Duodenal mucosa (tissue), 2 donors: ENCODE results near the gene SLC6A19.

Experiments
- H3K27ac ChIP-seq: one replicate; pipeline ENCODE4 v1.7.0; 2013; ENCODE audit warnings: low read depth, low read length
- H3K27me3 ChIP-seq, 2 donors: one replicate each; pipeline ENCODE4 v1.7.0; 2013; ENCODE audit warnings: low read length in 2 of 2, control low read depth in 1 of 2; ENCODE audit not compliant: insufficient read depth in 2 of 2, control insufficient read depth in 1 of 2
- H3K36me3 ChIP-seq, 2 donors: one replicate each; pipeline ENCODE4 v1.7.0; 2013; ENCODE audit warnings: low read length in 2 of 2, control low read depth in 1 of 2; ENCODE audit not compliant: insufficient read depth in 2 of 2, control insufficient read depth in 1 of 2
- H3K4me1 ChIP-seq, 2 donors: one replicate each; pipeline ENCODE4 v1.7.0; 2013; ENCODE audit warnings: low read length in 2 of 2, control low read depth in 1 of 2; ENCODE audit not compliant: insufficient read depth in 2 of 2, control insufficient read depth in 1 of 2
- H3K4me3 ChIP-seq, 2 donors: one replicate each; pipeline ENCODE4 v1.7.0; 2013; ENCODE audit warnings: low read length in 2 of 2, low read depth in 1 of 2
- H3K9ac ChIP-seq, 2 donors: one replicate each; pipeline ENCODE4 v1.7.0; 2013; ENCODE audit warnings: low read length in 2 of 2, low read depth in 1 of 2
- H3K9me3 ChIP-seq, 2 donors: one replicate each; pipeline ENCODE4 v1.7.0; 2013; ENCODE audit warnings: low read length in 2 of 2, control low read depth in 1 of 2; ENCODE audit not compliant: control insufficient read depth in 1 of 2

The SLC6A19 gene

GRCh38 chr5:1246711-1247431 lies 45.5 kb downstream of the SLC6A19 start:
- H3K36me3 ChIP-seq, result no peaks in the 10 kb centered on the region
- H3K4me3 ChIP-seq, result no peak overlapping the region
- H3K27ac ChIP-seq, result no peak overlapping the region
- H3K9ac ChIP-seq, result no peak overlapping the region
- H3K9me3 ChIP-seq, result no peaks in the 10 kb centered on the region
- peaks cover 7 to 16% of the 10 kb centered on the region in 2 donors for H3K4me1 ChIP-seq
- peaks cover 6 to 11% of the 10 kb centered on the region in 2 donors for H3K27me3 ChIP-seq

GRCh38 chr5:1247811-1248210 lies 46.4 kb downstream of the SLC6A19 start:
- H3K27me3 ChIP-seq, result peaks cover 6 to 11% of the 10 kb centered on the region in 2 donors

GRCh38 chr5:1249366-1250280 lies 48.2 kb downstream of the SLC6A19 start:
- Histone ChIP-seq H3K9ac (no peak overlapping the region), H3K36me3 (no peaks in the 10 kb centered on the region), H3K27ac (no peak overlapping the region), H3K9me3 (no peaks in the 10 kb centered on the region), H3K4me3 (no peak overlapping the region), H3K27me3 (peaks cover 6 to 11% of the 10 kb centered on the region in 2 donors), H3K4me1 (peaks cover 7 to 18% of the 10 kb centered on the region in 2 donors)

More at GRCh38 chr5:1247811-1248210, 46.4 kb downstream of the SLC6A19 start:
- Histone ChIP-seq H3K36me3 (no peaks in the 10 kb centered on the region), H3K4me3 (no peak overlapping the region), H3K9me3 (no peaks in the 10 kb centered on the region), H3K27ac (no peak overlapping the region), H3K4me1 (peaks cover 7 to 18% of the 10 kb centered on the region in 2 donors), H3K9ac (no peak overlapping the region)

- H3K4me1 ChIP-seq, result peaks cover 7 to 18% of the 10 kb centered on the region in 2 donors
- H3K4me3 ChIP-seq, result no peak overlapping the region
- H3K9me3 ChIP-seq, result no peaks in the 10 kb centered on the region
- H3K27ac ChIP-seq, result no peak overlapping the region
- no peak overlapping the region for H3K9ac ChIP-seq
- H3K27me3 ChIP-seq, result peaks cover 0 to 3% of the 10 kb centered on the region in 2 donors
- H3K36me3 ChIP-seq, result no peaks in the 10 kb centered on the region
Observed at GRCh38 chr5:1251678-1252580, 50.5 kb downstream of the SLC6A19 start.

GRCh38 chr5:1252681-1253080 lies 51.3 kb downstream of the SLC6A19 start:
- no peaks in the 10 kb centered on the region for H3K9me3 ChIP-seq
- no peak overlapping the region for H3K9ac ChIP-seq
- no peaks in the 10 kb centered on the region for H3K36me3 ChIP-seq
- H3K4me3 ChIP-seq, result no peak overlapping the region
- no peaks in the 10 kb centered on the region for H3K27me3 ChIP-seq
- H3K4me1 ChIP-seq, result peaks cover 7 to 18% of the 10 kb centered on the region in 2 donors
- H3K27ac ChIP-seq, result no peak overlapping the region

- Histone ChIP-seq H3K27ac (no peak overlapping the region), H3K4me3 (no peak overlapping the region), H3K27me3 (no peaks in the 10 kb centered on the region), H3K36me3 (no peaks in the 10 kb centered on the region), H3K9ac (no peak overlapping the region), H3K4me1 (peaks cover 7 to 18% of the 10 kb centered on the region in 2 donors), H3K9me3 (no peaks in the 10 kb centered on the region)
Observed at GRCh38 chr5:1253456-1254105, 52.2 kb downstream of the SLC6A19 start.

GRCh38 chr5:1254196-1254595 lies 52.8 kb downstream of the SLC6A19 start:
- H3K27ac ChIP-seq, result no peak overlapping the region
- no peaks in the 10 kb centered on the region for H3K36me3 ChIP-seq
- H3K9ac ChIP-seq, result no peak overlapping the region
- peaks cover 7 to 18% of the 10 kb centered on the region in 2 donors for H3K4me1 ChIP-seq
- no peaks in the 10 kb centered on the region for H3K9me3 ChIP-seq
- no peaks in the 10 kb centered on the region for H3K27me3 ChIP-seq
- H3K4me3 ChIP-seq, result no peak overlapping the region

GRCh38 chr5:1255081-1255561 lies 53.7 kb downstream of the SLC6A19 start:
- H3K9me3 ChIP-seq, result no peaks in the 10 kb centered on the region
- no peak overlapping the region for H3K9ac ChIP-seq
- H3K36me3 ChIP-seq, result no peaks in the 10 kb centered on the region
- no peaks in the 10 kb centered on the region for H3K27me3 ChIP-seq
- no peak overlapping the region for H3K4me3 ChIP-seq
- H3K27ac ChIP-seq, result no peak overlapping the region
- peaks cover 7 to 17% of the 10 kb centered on the region in 2 donors for H3K4me1 ChIP-seq

GRCh38 chr5:1256776-1257175 lies 55.4 kb downstream of the SLC6A19 start:
- Histone ChIP-seq H3K9me3 (no peaks in the 10 kb centered on the region), H3K4me3 (no peak overlapping the region), H3K27ac (no peak overlapping the region), H3K27me3 (no peaks in the 10 kb centered on the region), H3K9ac (no peak overlapping the region), H3K4me1 (peaks cover 0 to 3% of the 10 kb centered on the region in 2 donors), H3K36me3 (no peaks in the 10 kb centered on the region)
